Ammon's horn (tissue), 1 donor: ENCODE data around the gene ADGRG3.
"Not testable (repeated sequence)": the region's sequence is repeated elsewhere in the genome, so short reads cannot be mapped to it uniquely, and the experiment has no call there.

ENCODE experiments used
- DNase-seq: peaks from one replicate; pipeline ENCODE4 v3.0.0-alpha.2; 2016; ENCODE audit warnings: low spot score

ADGRG3 gene

DNA sequence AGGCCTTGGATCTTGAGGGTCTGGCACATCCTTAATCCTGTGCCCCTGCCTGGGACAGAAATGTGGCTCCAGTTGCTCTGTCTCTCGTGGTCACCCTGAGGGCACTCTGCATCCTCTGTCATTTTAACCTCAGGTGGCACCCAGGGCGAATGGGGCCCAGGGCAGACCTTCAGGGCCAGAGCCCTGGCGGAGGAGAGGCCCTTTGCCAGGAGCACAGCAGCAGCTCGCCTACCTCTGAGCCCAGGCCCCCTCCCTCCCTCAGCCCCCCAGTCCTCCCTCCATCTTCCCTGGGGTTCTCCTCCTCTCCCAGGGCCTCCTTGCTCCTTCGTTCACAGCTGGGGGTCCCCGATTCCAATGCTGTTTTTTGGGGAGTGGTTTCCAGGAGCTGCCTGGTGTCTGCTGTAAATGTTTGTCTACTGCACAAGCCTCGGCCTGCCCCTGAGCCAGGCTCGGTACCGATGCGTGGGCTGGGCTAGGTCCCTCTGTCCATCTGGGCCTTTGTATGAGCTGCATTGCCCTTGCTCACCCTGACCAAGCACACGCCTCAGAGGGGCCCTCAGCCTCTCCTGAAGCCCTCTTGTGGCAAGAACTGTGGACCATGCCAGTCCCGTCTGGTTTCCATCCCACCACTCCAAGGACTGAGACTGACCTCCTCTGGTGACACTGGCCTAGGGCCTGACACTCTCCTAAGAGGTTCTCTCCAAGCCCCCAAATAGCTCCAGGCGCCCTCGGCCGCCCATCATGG is 4.0 kb upstream of the ADGRG3 start:
- DNase-seq = no peak

DNA sequence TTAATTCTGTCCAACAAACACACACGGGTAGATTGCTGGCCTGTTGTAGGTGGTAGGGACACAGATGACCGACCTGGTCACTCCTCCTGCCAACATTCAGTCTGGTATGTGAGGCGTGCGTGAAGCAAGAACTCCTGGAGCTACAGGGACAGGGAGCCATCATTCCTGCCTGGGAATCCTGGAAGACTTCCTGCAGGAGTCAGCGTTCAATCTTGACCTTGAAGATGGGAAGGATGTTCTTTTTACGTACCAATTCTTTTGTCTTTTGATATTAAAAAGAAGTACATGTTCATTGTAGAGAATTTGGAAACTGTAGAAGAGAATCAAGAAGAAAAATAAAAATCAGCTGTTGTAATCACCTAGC is 3.5 kb upstream of the ADGRG3 start:
- DNase-seq = no peak

DNA sequence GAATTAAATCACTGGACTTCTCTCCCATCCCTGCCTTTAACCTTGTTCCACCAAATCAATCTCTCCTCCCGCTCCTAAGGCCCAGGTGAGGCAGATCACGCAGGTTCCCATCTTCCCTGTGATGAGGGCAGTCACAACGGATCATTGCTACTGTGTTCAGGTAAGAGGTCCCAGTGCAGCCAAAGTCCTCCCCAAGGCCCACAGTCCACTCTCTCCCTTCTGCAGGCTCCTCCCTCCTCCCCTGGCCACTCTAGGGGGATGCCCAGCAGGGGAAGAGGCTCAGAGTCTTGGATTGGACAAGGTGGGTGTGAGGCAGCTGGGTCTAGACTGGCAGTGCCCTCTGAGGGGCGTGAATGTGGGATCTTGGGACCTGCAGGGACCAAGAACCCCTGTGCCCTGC is 2.6 kb upstream of the ADGRG3 start:
- DNase-seq = no peak

DNA sequence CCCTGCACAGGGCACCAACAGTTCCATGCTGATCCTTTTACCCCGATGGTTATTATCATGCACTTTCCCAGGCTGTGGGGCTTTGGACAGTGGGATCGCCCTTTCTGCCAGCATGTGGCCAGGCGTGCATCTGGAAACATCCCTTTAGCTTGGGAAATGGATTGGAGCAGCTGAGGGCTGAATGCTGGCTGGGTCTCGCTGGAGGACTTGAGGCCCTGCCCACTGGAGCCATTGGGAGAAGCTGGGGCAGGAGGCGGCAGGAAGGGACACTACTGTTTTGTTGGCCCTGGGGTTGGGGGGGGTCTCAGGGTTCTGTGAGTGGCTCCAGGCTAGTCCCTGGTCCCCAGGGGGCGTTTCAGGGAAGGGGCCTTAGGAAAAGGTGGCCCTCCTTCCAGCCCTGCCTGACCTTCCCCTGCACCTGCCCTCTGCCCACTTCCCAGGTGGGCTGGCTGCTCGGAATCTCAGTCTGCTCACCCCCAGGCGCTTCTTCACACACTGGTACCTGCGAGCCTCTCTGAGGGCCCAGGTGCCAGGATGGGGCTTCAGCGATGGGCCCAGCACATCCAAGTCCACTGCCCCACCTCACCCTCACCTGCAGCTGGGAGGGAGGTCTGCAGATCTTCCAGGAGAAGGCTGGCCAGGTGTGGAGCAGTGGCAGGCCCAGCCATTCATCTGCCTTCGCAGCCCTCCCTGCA is 1.6 kb upstream of the ADGRG3 start:
- no peak for DNase-seq

DNA sequence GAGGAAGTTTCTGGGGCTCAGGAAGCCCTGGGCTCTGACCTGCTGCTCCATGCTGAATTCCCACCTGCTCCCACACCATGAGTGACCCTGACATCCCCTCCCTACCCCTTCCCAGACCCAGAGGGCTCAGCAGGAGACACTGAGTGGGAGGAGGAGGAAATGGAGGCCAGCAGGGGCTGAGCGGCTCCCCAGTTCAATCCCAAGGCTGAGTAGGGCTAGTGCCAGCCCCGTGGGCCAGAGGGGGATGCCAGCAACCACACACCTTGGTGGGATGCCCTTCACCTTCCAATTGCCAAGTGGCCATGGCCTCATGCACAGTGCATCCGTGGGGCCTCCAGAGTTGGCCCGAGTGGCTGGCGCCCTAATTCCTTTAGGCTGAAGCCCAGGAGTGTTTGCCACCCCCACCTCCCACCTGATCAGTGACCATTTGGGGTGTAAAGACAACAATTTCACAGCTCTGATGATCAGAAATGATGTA is 1.0 kb upstream of the ADGRG3 start:
- DNase-seq = no peak

DNA sequence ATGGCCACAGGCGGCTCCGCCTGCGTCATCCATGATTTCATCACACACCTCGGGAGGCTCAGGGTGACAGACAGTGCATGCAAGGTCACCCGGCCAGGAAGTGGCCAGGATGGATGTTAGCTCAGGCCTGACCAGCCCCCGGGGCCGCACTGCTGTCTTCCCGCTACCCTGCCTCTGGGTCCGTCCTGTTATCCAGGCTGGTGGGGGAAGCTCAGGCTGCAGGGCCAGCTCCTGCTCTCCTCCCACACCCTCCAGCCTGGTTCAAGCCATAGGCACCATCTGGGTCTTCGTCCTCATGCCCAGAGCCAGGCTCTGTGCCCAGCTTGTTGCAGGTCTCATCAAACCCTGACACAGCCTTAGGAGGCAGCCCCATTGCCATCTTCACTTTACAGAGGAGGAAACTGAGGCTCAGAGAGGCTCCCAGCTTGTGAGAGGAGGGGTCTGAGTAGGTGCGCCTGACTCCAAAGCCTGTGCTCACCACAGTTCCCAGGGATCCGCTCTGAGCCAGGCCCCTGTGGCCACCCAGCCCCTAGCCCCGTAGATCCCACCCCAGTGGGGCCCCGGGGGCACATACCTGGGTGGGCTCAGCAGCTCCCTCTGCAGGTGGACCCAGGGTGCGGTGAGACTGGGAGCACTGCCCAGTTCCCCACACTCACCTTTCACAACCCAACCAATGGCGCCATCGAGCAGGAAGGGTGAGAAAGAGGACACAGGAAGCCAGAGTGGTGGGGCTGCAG is 412 bp upstream of the ADGRG3 start:
- DNase-seq = no peak

DNA sequence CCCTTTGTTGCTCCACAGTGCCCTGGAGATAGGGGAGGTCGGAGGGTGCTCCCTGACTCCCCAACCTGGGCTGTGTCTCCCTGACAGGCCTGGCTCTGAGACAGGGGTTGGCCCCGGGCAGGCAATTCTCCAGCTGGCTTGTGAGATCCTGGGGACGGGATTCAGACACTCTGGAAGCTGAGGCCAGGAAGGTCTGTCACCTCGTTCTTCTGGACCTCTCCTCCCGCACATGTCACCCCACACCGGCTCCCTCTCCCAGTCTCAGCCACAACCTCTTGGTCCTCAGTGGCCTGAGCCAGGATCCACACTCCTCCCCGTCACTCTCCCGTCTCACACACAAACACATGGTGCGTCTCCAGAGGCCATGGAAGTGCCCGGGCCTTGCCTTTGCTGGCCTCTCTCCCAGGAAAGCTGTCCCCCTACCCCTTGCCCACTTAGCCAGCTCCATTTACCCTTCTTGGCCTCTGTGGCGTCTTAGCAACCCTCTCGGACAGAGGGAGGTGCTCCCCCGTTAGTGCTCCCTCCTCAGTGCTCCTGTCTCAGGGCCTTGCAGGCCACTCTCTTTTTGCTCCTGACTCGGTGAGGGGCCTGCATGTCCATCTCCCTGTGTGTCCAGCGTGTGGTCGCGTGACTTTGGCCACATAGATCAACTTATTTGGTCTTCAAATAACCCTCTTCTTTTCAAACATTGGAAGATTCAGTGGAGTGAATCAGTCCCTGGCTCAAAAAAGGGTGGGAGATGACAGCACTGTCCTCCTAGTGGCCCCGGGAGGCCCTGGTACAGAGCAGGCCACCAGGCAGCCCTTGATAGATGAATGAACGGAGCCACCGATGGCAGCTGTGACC is 747 bp downstream of the ADGRG3 start:
- DNase-seq = no peak

DNA sequence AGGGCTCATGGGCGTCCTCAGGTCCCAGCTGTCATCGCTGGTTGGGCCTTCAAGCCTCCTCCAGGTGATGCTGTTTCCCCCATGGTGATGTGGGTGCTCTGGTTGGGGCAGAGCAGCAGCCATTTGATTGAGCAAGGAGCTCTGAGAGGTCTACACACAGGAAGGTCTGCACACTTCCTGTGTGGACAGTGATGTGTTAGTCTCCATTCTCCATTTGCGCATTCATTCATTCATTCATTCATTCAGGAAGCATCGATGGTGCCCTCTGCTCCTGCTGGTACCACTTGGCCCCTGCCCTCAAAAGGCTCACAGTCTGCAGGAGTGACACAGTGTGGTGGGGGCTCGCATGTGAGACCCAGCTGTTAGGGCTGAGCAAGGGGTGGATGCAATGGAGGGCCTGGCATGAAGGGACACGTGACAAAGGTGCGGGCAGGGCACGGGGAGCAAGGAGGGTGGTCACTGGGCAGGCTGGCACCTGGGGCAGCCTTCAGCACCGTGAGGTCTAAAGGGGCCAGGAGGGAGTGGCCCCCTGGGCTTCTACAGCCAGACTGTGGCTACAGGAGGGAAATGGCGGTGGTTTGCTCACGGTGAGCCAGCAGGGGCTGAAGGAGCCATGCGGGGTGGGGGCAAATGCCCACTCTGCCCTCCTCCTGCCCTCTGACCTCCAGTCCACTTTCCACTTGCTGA is 1.5 kb downstream of the ADGRG3 start:
- DNase-seq = no peak

DNA sequence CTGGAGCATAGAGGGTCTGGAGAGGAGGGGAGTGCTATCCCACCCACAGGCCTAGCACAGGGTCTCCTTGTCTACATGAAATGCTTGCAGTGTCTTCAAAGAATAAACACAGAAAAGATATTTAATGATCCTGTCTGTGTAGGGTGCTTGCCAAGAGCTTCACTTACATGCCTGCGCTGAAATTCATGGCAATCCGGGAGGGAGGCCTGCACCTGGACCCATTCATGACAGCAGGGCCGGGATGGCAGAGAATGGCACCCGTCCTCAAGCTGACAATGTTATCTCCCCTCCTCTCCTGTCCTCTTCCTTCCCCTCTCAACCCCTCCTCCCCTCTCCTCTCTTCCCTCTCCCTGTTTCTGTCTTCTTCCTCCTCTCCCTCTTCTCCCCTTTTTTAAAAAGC is 2.1 kb downstream of the ADGRG3 start:
- no peak for DNase-seq

DNA sequence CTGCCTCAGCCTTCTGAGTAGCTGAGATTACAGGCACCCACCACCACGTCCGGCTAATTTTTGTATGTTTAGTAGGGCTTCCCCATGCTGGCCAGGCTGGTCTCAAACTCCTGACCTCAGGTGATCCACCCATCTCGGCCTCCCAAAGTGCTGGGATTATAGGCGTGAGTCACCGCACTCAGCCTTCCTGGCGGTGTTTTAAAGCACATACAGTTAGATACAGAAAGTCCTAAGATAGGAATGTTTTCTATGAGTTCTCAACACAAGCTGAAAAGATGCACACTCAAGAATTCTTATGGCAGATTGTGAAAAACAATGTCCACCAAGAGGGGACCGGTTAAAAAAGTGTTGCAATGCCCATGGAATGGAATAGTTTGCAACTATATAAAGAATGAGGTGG is 3.3 kb downstream of the ADGRG3 start:
- DNase-seq = not testable (repeated sequence)

DNA sequence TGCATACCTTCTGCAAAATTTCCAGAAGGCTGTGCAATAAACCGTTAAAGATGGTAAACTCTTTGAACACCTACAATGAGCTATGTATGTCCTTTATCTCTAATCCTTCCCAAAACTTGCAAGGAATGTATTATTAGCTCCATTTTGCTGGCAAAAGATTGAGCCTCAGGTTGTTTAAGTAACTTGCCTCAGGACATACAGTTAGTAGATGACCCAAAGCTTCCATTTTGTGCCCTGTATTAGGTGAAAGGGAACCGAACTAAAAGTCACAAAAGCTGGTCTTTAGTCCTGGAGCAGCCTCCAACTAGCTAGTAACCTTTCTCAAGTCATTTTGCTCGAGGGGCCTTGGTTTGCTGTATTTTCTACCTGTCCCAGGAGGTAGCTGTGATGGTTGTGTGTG is 4.3 kb downstream of the ADGRG3 start:
- no peak for DNase-seq

DNA sequence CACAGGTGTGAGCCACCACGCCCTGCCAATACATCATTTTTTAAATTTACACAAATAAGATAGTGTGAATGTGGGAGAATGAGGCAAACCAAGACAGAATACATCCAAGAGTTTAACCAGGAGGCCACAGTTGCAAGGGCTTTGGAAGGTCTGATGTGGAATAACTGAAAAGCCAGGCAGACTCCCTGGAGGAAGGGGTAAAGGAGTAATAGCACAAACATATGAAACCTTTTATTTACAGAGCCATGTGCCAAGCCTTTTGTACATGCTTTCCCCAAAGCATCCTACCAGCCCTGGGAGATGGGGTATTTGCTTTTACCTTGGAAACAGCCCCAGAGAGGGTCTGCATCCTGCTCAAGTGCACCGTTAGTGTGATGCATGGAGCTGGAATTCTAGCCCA is 4.7 kb downstream of the ADGRG3 start:
- DNase-seq = no peak

DNA sequence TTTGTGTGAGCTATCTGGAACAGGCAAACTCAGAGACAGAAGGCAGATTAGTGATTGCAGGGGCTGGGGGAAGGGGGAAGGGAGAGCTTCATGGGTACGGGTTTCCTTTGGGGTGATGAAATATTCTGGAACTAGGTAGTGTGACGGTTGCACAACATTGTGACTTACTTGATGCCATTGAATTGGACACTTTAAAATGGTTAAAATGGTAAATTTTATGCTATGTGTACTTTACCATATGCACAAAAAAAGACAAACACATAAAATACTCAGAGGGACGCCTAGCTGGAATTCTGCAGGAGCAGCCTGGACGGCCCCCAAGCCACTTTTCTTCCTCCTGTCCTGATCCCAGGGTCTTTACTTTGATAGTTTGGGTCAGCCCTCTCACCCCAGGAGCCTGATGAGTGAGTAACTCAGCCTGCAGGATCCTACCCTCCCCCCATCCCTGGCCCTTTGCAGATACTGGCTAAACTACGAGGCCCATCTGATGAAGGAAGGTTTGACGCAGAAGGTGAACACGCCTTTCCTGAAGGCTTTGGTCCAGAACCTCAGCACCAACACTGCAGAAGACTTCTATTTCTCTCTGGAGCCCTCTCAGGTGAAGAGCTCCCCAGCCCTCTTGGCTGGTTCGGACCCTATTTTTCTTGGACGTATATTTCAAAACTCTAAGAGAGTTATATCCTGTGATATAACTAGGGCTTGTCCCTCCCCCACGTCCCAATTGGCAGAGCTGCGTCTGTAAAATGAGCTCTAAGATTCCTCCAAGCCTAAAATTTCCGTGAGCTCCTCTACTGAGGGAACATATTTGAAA is 7.8 kb downstream of the ADGRG3 start:
- no peak for DNase-seq

DNA sequence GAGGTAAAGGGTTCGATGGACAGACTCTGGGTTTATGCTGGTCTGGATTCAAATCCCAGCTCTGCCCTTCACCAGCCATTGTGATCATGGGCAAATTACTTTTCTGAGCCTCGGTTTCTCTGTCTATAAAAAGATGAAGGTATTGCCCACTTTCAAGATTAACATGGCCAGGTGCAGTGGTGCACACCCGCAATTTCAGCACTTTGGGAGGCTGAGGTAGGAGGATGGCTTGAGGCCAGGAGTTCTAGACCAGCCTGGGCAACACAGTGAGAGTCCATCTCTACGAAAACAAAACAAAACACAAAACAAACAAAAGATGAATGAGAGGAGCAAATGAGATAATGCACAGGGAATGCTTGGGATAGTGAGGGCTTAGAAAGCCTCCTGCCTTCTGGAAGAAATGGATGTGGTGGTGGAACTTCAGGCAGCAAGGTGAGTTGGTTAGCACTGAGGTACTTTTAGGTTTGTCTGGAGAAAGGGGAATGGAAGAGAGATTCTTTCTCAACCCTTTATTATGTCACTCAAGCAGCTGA is 8.5 kb downstream of the ADGRG3 start:
- no peak for DNase-seq

DNA sequence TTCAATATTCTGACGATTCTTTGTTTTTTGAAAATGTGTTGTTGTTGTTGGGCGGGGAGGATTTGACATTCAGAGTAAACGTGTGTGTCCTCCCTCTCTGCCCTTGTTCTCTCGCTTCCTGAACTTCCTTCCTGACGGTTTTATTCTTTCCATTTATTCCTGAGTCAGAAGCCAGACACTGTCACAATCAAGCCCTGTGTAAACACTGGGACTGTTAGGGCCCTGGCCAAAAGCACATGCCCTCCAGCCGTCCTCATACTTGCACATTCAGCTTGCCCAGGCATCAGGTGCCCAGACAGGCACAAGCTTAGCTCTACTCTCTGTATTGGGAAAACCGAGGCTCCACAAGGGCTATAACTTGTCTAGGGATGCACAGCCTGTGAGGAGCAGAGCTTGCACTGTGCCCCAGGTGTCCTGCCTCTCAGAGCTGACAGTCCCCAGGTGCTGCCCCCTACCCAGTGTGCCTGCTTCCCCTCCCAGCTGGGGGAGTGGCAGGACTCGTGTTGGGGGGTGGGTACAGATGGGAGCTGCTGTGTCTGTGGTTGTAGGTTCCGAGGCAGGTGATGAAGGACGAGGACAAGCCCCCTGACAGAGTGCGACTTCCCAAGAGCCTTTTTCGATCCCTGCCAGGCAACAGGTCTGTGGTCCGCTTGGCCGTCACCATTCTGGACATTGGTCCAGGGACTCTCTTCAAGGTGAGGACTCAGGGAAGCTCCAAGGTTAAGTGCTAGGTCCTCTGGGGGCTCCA is 9.7 kb downstream of the ADGRG3 start:
- no peak for DNase-seq

DNA sequence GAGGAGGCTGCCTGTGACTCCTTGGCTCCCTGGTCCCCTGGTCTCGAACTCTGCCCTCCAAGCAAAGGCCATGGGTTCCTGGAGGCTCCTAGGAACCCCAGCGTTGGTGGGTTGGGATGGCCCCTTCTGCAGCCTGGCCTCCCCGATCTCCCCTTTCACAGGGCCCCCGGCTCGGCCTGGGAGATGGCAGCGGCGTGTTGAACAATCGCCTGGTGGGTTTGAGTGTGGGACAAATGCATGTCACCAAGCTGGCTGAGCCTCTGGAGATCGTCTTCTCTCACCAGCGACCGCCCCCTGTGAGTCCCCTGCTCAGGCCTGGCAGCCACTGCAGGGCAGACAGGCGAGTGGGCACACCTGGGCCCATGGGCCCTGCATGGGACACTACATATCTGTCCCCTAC is 10.9 kb downstream of the ADGRG3 start:
- DNase-seq = no peak

DNA sequence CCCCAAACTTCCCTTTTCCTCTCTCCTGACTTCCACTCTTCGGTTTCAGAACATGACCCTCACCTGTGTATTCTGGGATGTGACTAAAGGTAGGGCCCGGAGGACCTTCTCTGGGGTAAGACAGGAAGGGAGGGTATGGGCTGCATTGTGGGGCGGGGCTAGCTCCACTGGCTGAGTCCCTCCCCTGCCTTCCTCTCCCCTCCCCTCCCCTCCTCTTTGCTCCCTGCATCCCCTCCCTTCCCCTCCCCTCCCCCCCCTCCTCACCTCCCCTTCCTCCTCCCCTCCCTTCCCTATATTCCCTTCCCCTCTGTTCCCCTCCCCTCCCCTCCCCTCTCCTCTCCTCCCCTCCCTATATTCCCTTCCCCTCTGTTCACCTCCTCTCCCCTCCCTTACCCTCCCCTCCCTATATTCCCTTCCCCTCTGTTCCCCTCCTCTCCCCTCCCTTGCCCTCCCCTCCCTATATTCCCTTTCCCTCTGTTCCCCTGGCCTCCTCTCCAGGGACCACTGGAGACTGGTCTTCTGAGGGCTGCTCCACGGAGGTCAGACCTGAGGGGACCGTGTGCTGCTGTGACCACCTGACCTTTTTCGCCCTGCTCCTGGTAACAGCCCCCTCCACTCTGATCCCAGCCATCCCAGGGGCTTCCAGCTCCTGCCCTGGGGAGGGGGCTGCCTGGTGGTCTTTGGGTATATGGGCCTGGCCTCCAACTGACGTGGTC is 11.8 kb downstream of the ADGRG3 start:
- no peak for DNase-seq

DNA sequence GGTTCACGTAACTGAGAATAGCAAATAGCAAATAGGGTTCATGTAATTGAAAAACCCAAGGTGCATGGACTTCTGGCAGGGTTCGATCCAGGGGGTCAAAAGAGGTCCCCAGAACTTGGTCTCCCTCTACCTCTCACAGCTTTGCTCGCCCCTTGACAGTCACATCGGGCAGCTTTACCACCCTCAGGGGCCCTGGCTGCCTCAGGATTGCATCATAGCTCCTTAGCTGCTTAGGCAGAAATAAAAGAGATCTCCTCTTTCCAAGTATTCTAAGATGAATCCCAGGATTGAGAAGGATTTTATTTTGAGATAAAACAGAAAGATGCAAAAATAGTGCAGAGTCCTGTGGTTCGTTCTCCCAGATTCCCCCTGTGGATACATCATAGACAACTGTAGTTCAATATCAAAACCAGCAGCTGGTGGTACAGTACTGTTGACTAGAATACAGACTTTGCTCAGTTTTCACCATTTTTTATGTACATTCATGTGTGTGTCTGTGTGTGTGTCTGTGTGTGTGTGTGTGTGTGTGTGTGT is 12.8 kb downstream of the ADGRG3 start:
- no peak for DNase-seq
